Peyer's patch (tissue), 4 donors: ENCODE measurements around the gene EPM2AIP1. TPM values are rescaled to one million over a fixed set of nuclear protein-coding genes. Genes with fewer than 3 reads are reported as not detected.
"Not testable (repeated sequence)": the region's sequence is repeated elsewhere in the genome, so short reads cannot be mapped to it uniquely, and the experiment has no call there.

ENCODE experiments used
- DNase-seq, 3 donors: peaks; one replicate each; pipeline ENCODE4 v3.0.0-alpha.2; 2017 to 2019
- H3K27ac ChIP-seq, 4 donors: fragments of 200-600 bp; sonication (generic); one replicate each; pipeline ENCODE4 v1.5.1; 2016 to 2019
- H3K27me3 ChIP-seq, 2 donors: fragments of 200-600 bp; sonication (generic); one replicate each; pipeline ENCODE4 v1.5.1; 2019
- H3K36me3 ChIP-seq, 3 donors: fragments of 200-600 bp; sonication (generic); one replicate each; pipeline ENCODE4 v1.5.1; 2016 to 2019
- H3K4me1 ChIP-seq, 4 donors: fragments of 200-600 bp; sonication (generic); one replicate each; pipeline ENCODE4 v1.5.1; 2016 to 2019
- H3K4me3 ChIP-seq, 4 donors: fragments of 200-600 bp; sonication (generic); 1 replicate in 3 of 4; 2 replicates in 1 of 4; pipeline ENCODE4 v1.5.1; 2016 to 2019; ENCODE audit warnings: mild to moderate bottlenecking in 1 of 4
- H3K9me3 ChIP-seq, 4 donors: fragments of 200-600 bp; sonication (generic); one replicate each; pipeline ENCODE4 v1.5.1; 2016 to 2019; ENCODE audit warnings: mild to moderate bottlenecking in 1 of 4
- CTCF ChIP-seq, 6 experiments: fragments of 450-650 bp in 4 of 6; fragments of 200-600 bp in 2 of 6; sonication (generic) in 1 of 6; IDR thresholded peaks; one replicate each; pipeline ENCODE4 v1.5.1; 2017 to 2019; ENCODE audit warnings: antibody characterized with exemption in 6 of 6, mild to moderate bottlenecking in 3 of 6, moderate library complexity in 1 of 6
- POLR2A ChIP-seq, 2 donors: fragments of 450-650 bp; IDR thresholded peaks; one replicate each; pipeline ENCODE4 v1.5.1; 2017; ENCODE audit warnings: antibody characterized with exemption in 2 of 2, mild to moderate bottlenecking in 2 of 2, moderate library complexity in 2 of 2
- total RNA-seq, 4 donors: library from RNA; depleted of rRNA; stranded (reverse); fragments of >200 nt; gene quantifications; one replicate each; pipeline ENCODE4 v1.1.0, GENCODE V29; 2016

EPM2AIP1 gene
- total RNA-seq, 4 donors from 2014 or later, result 7.5 to 17.4 (median 10.6) TPM

DNA sequence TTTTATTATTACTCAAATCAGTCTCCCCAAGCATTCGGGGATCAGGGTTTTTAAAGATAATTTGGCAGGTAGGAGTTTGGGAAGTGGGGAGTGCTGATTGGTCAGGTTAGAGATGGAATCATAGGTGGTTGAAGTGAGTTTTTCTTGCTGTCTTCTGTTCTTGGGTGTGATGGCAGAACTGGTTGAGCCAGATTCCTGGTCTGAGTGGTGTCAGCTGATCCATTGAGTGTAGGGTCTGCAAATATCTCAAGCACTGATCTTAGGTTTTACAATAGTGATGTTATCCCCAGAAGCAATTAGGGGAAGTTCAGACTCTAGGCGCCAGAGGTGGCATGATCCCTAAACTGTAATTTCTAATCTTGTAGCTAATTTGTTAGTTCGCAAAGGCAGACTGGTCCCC lies 27.5 kb downstream of the EPM2AIP1 start:
- H3K9me3 ChIP-seq, result no peaks in the 10 kb centered on the region
- no peak overlapping the region for H3K4me3 ChIP-seq
- DNase-seq, result no peak
- no peaks in the 10 kb centered on the region for H3K36me3 ChIP-seq
- H3K27ac ChIP-seq, result no peak overlapping the region
- H3K4me1 ChIP-seq, result peaks cover 0 to 3% (median 1%) of the 10 kb centered on the region in 4 donors
- TF ChIP-seq CTCF (IDR thresholded peaks at IDR 0.05) (no peak), POLR2A (IDR thresholded peaks at IDR 0.05) (no peak)
- no peaks in the 10 kb centered on the region for H3K27me3 ChIP-seq

DNA sequence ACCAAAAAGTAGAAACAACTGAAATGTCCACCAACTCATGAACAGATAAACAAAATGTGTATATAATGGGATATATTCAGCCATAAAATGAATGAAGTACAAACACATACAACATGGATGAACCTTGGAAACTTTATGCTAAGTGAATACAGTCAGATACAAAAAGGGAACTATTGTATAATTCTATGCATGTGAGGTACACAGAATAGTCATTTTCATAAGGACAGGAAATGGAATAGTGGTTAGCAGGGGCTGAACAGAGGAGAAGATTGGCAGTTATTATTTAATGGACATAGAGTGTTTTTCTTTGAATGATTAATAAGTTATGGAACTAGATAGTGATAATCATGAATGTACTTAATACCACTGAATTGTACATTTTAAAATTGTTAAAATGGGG lies 28.1 kb downstream of the EPM2AIP1 start:
- no peak for DNase-seq
- H3K27ac ChIP-seq, result no peak overlapping the region
- no peak overlapping the region for H3K4me3 ChIP-seq
- no peak for TF ChIP-seq CTCF (IDR thresholded peaks at IDR 0.05)
- TF ChIP-seq POLR2A (IDR thresholded peaks at IDR 0.05), result no peak
- no peaks in the 10 kb centered on the region for H3K27me3 ChIP-seq
- H3K9me3 ChIP-seq, result no peaks in the 10 kb centered on the region
- H3K4me1 ChIP-seq, result peaks cover 0 to 3% (median 1%) of the 10 kb centered on the region in 4 donors
- no peaks in the 10 kb centered on the region for H3K36me3 ChIP-seq

GRCh38 chr3:36964331-36964730 lies 28.6 kb downstream of the EPM2AIP1 start:
- no peak for DNase-seq
- Histone ChIP-seq H3K4me3 (no peak overlapping the region), H3K27me3 (no peaks in the 10 kb centered on the region), H3K27ac (no peak overlapping the region), H3K4me1 (peaks cover 0 to 3% (median 1%) of the 10 kb centered on the region in 4 donors), H3K9me3 (no peaks in the 10 kb centered on the region), H3K36me3 (no peaks in the 10 kb centered on the region)
- TF ChIP-seq CTCF (IDR thresholded peaks at IDR 0.05), result no peak
- TF ChIP-seq POLR2A (IDR thresholded peaks at IDR 0.05), result no peak

- DNase-seq, H3K4me3 ChIP-seq, H3K4me1 ChIP-seq, H3K9me3 ChIP-seq, H3K27ac ChIP-seq, H3K27me3 ChIP-seq, H3K36me3 ChIP-seq: not testable (repeated sequence)
Observed at GRCh38 chr3:36963008-36963407, 29.9 kb downstream of the EPM2AIP1 start.

GRCh38 chr3:36960502-36960901 lies 32.4 kb downstream of the EPM2AIP1 start:
- no peaks in the 10 kb centered on the region for H3K36me3 ChIP-seq
- H3K9me3 ChIP-seq, result no peaks in the 10 kb centered on the region
- TF ChIP-seq CTCF (IDR thresholded peaks at IDR 0.05) (peak in 1 of 6 experiments; percentile 5), POLR2A (IDR thresholded peaks at IDR 0.05) (no peak)
- no peaks in the 10 kb centered on the region for H3K27me3 ChIP-seq
- H3K4me1 ChIP-seq, result peaks cover 0 to 25% (median 3%) of the 10 kb centered on the region in 4 donors
- no peak overlapping the region for H3K4me3 ChIP-seq
- no peak overlapping the region for H3K27ac ChIP-seq
- no peak for DNase-seq

DNA sequence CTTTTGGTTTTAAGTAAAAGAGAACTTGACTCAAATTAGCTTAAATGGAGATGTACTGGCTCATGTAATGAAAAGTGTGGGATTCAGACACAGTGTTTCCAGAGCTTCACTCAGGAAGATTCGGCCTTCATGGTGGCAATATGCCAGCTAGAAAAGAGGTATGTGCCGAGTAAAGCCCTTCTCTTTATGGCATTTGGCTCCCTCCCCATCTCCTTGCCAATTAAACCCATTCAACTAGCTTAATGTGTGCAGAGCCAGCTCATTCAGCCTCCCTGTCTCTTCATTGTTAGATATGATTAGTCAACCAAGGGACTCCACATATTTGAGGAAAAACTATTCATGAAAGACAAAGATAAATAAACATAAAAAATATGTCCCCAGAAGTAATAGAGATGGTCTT lies 33.1 kb downstream of the EPM2AIP1 start:
- H3K36me3 ChIP-seq, result no peaks in the 10 kb centered on the region
- TF ChIP-seq CTCF (IDR thresholded peaks at IDR 0.05) (no peak), POLR2A (IDR thresholded peaks at IDR 0.05) (no peak)
- no peak for DNase-seq
- no peak overlapping the region for H3K27ac ChIP-seq
- H3K4me1 ChIP-seq, result peaks cover 0 to 26% (median 2%) of the 10 kb centered on the region in 4 donors
- no peaks in the 10 kb centered on the region for H3K27me3 ChIP-seq
- no peaks in the 10 kb centered on the region for H3K9me3 ChIP-seq
- no peak overlapping the region for H3K4me3 ChIP-seq
